ENCODE measurements around the gene IL21R. TPM values are rescaled to one million over a fixed set of nuclear protein-coding genes. Genes with fewer than 3 reads are reported as not detected.

IL21R gene
- total and polyA plus RNA-seq, 11 donors: 0.04 to 6.0 (median 0.26) TPM; not detected in 1

- Histone ChIP-seq H3K27me3 (peaks cover 0 to 5% (median 0%) of the 10 kb centered on the region in 9 donors), H3K4me3 (no peak overlapping the region), H3K27ac (no peak overlapping the region), H3K4me1 (peaks cover 0 to 13% (median 0%) of the 10 kb centered on the region in 12 donors), H3K9me3 (peaks cover 0 to 30% (median 18%) of the 10 kb centered on the region in 12 donors), H3K36me3 (no peaks in the 10 kb centered on the region)
- no peak for DNase-seq
- intact Hi-C loops (cut with DNase I): no loop called here
- no peak for TF ChIP-seq CTCF (IDR thresholded peaks at IDR 0.05)
- TF ChIP-seq POLR2A (IDR thresholded peaks at IDR 0.05): no peak
- no peak for ATAC-seq
Measured at GRCh38 chr16:27421961-27422740, 20.2 kb downstream of the IL21R start.

GRCh38 chr16:27424772-27425498 is 23.0 kb downstream of the IL21R start:
- H3K9me3 ChIP-seq: peaks cover 0 to 30% (median 18%) of the 10 kb centered on the region in 12 donors
- H3K4me1 ChIP-seq: peaks cover 0 to 15% (median 0%) of the 10 kb centered on the region in 12 donors
- H3K36me3 ChIP-seq: no peaks in the 10 kb centered on the region
- 86 to 89% (median 88%) methylated on average over 10 of the region's 10 CpGs for WGBS, 4 donors
- H3K27ac ChIP-seq: no peak overlapping the region
- intact Hi-C loops (cut with DNase I): no loop called here
- DNase-seq: peak in 1 of 5 donors; percentile 6
- no peak for ATAC-seq
- H3K4me3 ChIP-seq: no peak overlapping the region
- peaks cover 0 to 24% (median 0%) of the 10 kb centered on the region in 9 donors for H3K27me3 ChIP-seq
- TF ChIP-seq CTCF (IDR thresholded peaks at IDR 0.05): no peak
- no peak for TF ChIP-seq POLR2A (IDR thresholded peaks at IDR 0.05)

GRCh38 chr16:27425961-27426360 is 24.0 kb downstream of the IL21R start:
- 90 to 100% (median 97%) methylated on average over 1 of the region's 1 CpG for WGBS, 4 donors
- ATAC-seq: no peak
- intact Hi-C loops (cut with DNase I): no loop called here
- TF ChIP-seq CTCF (IDR thresholded peaks at IDR 0.05) (no peak), POLR2A (IDR thresholded peaks at IDR 0.05) (no peak)
- no peak overlapping the region for H3K4me3 ChIP-seq
- no peak for DNase-seq
- H3K27me3 ChIP-seq: peaks cover 0 to 34% (median 0%) of the 10 kb centered on the region in 9 donors
- H3K36me3 ChIP-seq: no peaks in the 10 kb centered on the region
- peaks cover 0 to 25% (median 0%) of the 10 kb centered on the region in 12 donors for H3K4me1 ChIP-seq
- H3K9me3 ChIP-seq: peaks cover 0 to 28% (median 18%) of the 10 kb centered on the region in 12 donors
- peak overlapping the region in 1 of 12 donors; percentile 49 for H3K27ac ChIP-seq

All from heart left ventricle (tissue), 16 donors.